Esophagus squamous epithelium (tissue), 4 donors: Measurements from ENCODE around the gene COL1A2.

Experiments
- CTCF ChIP-seq, 6 experiments: fragments of 450-650 bp in 4 of 6; fragments of 200-600 bp in 2 of 6; sonication (generic) in 2 of 6; IDR thresholded peaks; one replicate each; pipeline ENCODE4 v1.5.1; 2016 to 2019; ENCODE audit warnings: antibody characterized with exemption in 6 of 6, mild to moderate bottlenecking in 4 of 6, moderate library complexity in 4 of 6
- POLR2A ChIP-seq, 4 donors: fragments of 450-650 bp; IDR thresholded peaks; one replicate each; pipeline ENCODE4 v1.6.1; 2017; ENCODE audit warnings: antibody characterized with exemption in 4 of 4, mild to moderate bottlenecking in 4 of 4, moderate library complexity in 3 of 4

DNA sequence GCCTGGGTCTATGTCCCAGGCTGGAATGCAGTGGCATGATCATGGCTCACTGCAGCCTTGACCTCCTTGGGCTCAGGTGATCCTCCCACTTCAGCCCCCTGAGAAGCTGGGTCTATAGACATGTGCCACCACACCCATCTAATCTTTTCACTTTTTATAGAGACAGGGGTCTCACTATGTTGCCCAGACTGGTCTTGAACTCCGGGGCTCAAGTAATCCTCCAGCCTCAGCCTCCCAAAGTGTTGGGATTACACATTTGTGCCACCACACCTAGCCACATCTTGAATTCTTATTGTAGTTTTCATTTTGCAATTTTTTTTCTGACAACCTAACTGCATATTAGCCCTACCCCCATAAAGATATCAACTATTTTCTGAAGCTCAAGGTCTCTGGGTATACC is 18.4 kb upstream of the COL1A2 start:
- no peak for TF ChIP-seq CTCF (IDR thresholded peaks at IDR 0.05)
- no peak for TF ChIP-seq POLR2A (IDR thresholded peaks at IDR 0.05)
